Esophagus muscularis mucosa (tissue), 4 donors: Measurements from ENCODE around the gene CTPS2.

Source experiments
- CTCF ChIP-seq, 3 experiments: fragments of 200-600 bp in 2 of 3; fragments of 450-650 bp in 1 of 3; sonication (generic) in 2 of 3; IDR thresholded peaks; one replicate each; pipeline ENCODE4 v1.5.1; 2017 to 2019; ENCODE audit warnings: antibody characterized with exemption in 3 of 3, mild to moderate bottlenecking in 2 of 3, moderate library complexity in 1 of 3
- EP300 ChIP-seq: sonication (generic); formaldehyde crosslinking; IDR thresholded peaks from one replicate; pipeline ENCODE4 v1.6.1; 2017; ENCODE audit warnings: antibody characterized with exemption
- POLR2A ChIP-seq: fragments of 450-650 bp; IDR thresholded peaks from one replicate; pipeline ENCODE4 v1.6.1; 2017; ENCODE audit warnings: antibody characterized with exemption, moderate library complexity, mild to moderate bottlenecking, low read depth
- POLR2AphosphoS5 ChIP-seq, 2 donors: sonication (generic); formaldehyde crosslinking; IDR thresholded peaks; one replicate each; pipeline ENCODE4 v1.6.1; 2017; ENCODE audit warnings: antibody characterized with exemption in 2 of 2

- TF ChIP-seq CTCF (IDR thresholded peaks at IDR 0.05) (no peak), POLR2A (no peak), POLR2AphosphoS5 (IDR thresholded peaks at IDR 0.05) (no peak), EP300 (no peak)
Measured at GRCh38 chrX:16745102-16745501, 32.6 kb upstream of the CTPS2 start.
